SH-SY5Y (cell line): ENCODE results near the gene DNAJC15.

ENCODE experiments used
- GATA2 ChIP-seq: IDR thresholded peaks from 2 replicates; pipeline ENCODE4 v1.6.1; 2011; ENCODE audit warnings: mild to moderate bottlenecking, low read depth, low read length
- GATA3 ChIP-seq: IDR thresholded peaks from 2 replicates; pipeline ENCODE4 v1.6.1; 2011; ENCODE audit warnings: low read depth, mild to moderate bottlenecking, low read length, moderate library complexity

GRCh38 chr13:43058831-43059230 lies 35.4 kb downstream of the DNAJC15 start:
- TF ChIP-seq GATA2 (no peak), GATA3 (no peak)
